HFFc6 (cell line): Measurements from ENCODE around the gene GLUL. TPM values are rescaled to one million over a fixed set of nuclear protein-coding genes. Genes with fewer than 3 reads are reported as not detected.

Experiments
- DNase-seq: peaks from one replicate; pipeline ENCODE4 v3.0.0-alpha.2; 2018
- H3K27ac Mint-ChIP-seq: 2 replicates; pipeline ENCODE4 v1.8.0; 2020; ENCODE audit warnings: mild to moderate bottlenecking, mixed read lengths
- H3K27me3 Mint-ChIP-seq: 2 replicates; pipeline ENCODE4 v1.8.0; 2021; ENCODE audit warnings: mild to moderate bottlenecking, moderate library complexity, mixed read lengths; ENCODE audit not compliant: insufficient read depth
- H3K36me3 Mint-ChIP-seq: 2 replicates; pipeline ENCODE4 v1.8.0; 2021; ENCODE audit warnings: low read depth, mixed read lengths
- H3K4me1 Mint-ChIP-seq: 2 replicates; pipeline ENCODE4 v1.8.0; 2020; ENCODE audit warnings: low read depth, mixed read lengths
- H3K4me3 Mint-ChIP-seq: 2 replicates; pipeline ENCODE4 v1.8.0; 2020; ENCODE audit warnings: mild to moderate bottlenecking, moderate library complexity, mixed read lengths
- H3K9me3 Mint-ChIP-seq: 2 replicates; pipeline ENCODE4 v1.8.0; 2020; ENCODE audit warnings: mild to moderate bottlenecking, mixed read lengths
- CTCF ChIP-seq: fragments of 200-600 bp; sonication (generic); IDR thresholded peaks from 2 replicates; pipeline ENCODE4 v1.5.0; 2021; ENCODE audit warnings: antibody characterized with exemption, mild to moderate bottlenecking
- total RNA-seq, 6 experiments: library from RNA; stranded (reverse); fragmentation: NEBNext Ultra II Directional; extraction: Animal tissue kit (Norgen Biotek cat#: 25700); gene quantifications; 2 replicates in 1 of 6; 3 replicates in 5 of 6; pipeline ENCODE4 v1.2.3, GENCODE V29; 2021

The GLUL gene
- total RNA-seq, 6 experiments from 2014 or later = 124 to 194 (median 176) TPM

- H3K27me3 Mint-ChIP-seq = peaks cover 5% of the 10 kb centered on the region; the same call in 1 of the 2 replicates
These were observed 17.3 kb downstream of the GLUL start for GRCh38 chr1:182374101-182374834.

GRCh38 chr1:182370532-182370931, 21.1 kb downstream of the GLUL start:
- no peak overlapping the region for H3K4me3 Mint-ChIP-seq
- H3K36me3 Mint-ChIP-seq = no peaks in the 10 kb centered on the region

More at GRCh38 chr1:182374101-182374834, 17.3 kb downstream of the GLUL start:
- Mint-ChIP-seq H3K4me1 (peaks cover 15% of the 10 kb centered on the region), H3K4me3 (no peak overlapping the region), H3K36me3 (no peaks in the 10 kb centered on the region), H3K9me3 (no peaks in the 10 kb centered on the region), H3K27ac (no peak overlapping the region)
- TF ChIP-seq CTCF = no peak
- DNase-seq = no peak

GRCh38 chr1:182368903-182369302, 22.7 kb downstream of the GLUL start:
- H3K36me3 Mint-ChIP-seq = no peaks in the 10 kb centered on the region
- no peak for TF ChIP-seq CTCF
- H3K27me3 Mint-ChIP-seq = peaks cover 26% of the 10 kb centered on the region
- H3K4me1 Mint-ChIP-seq = peaks cover 11% of the 10 kb centered on the region; the same call in 1 of the 2 replicates
- H3K27ac Mint-ChIP-seq = no peak overlapping the region
- no peak for DNase-seq
- no peaks in the 10 kb centered on the region for H3K9me3 Mint-ChIP-seq
- H3K4me3 Mint-ChIP-seq = no peak overlapping the region

More at GRCh38 chr1:182370532-182370931, 21.1 kb downstream of the GLUL start:
- Mint-ChIP-seq H3K9me3 (no peaks in the 10 kb centered on the region), H3K27me3 (peaks cover 20% of the 10 kb centered on the region), H3K27ac (no peak overlapping the region), H3K4me1 (peaks cover 11% of the 10 kb centered on the region; the same call in 1 of the 2 replicates)
- no peak for TF ChIP-seq CTCF
- no peak for DNase-seq

- H3K36me3 Mint-ChIP-seq = no peaks in the 10 kb centered on the region
- TF ChIP-seq CTCF = no peak
- no peak overlapping the region for H3K27ac Mint-ChIP-seq
- DNase-seq = no peak
- peaks cover 11% of the 10 kb centered on the region; the same call in 1 of the 2 replicates for H3K4me1 Mint-ChIP-seq
- peaks cover 26% of the 10 kb centered on the region for H3K27me3 Mint-ChIP-seq
- H3K4me3 Mint-ChIP-seq = no peak overlapping the region
- no peaks in the 10 kb centered on the region for H3K9me3 Mint-ChIP-seq
These were observed 23.2 kb downstream of the GLUL start for GRCh38 chr1:182368358-182368757.

GRCh38 chr1:182367926-182368325, 23.7 kb downstream of the GLUL start:
- no peak for DNase-seq
- no peak for TF ChIP-seq CTCF
- H3K27ac Mint-ChIP-seq = no peak overlapping the region
- H3K4me3 Mint-ChIP-seq = no peak overlapping the region
- H3K9me3 Mint-ChIP-seq = no peaks in the 10 kb centered on the region
- H3K4me1 Mint-ChIP-seq = peaks cover 11% of the 10 kb centered on the region; the same call in 1 of the 2 replicates
- peaks cover 24% of the 10 kb centered on the region for H3K27me3 Mint-ChIP-seq
- no peaks in the 10 kb centered on the region for H3K36me3 Mint-ChIP-seq
